ENCODE measurements around the gene CAT. TPM values are rescaled to one million over a fixed set of nuclear protein-coding genes. Genes with fewer than 3 reads are reported as not detected.
A peak's percentile ranks its signal among the peaks of the same experiment; 100 is the strongest.

CAT gene
- polyA plus RNA-seq, 1 experiment, result 104 TPM

GRCh38 chr11:34437224-34438125 is 1.3 kb upstream of the CAT start:
- no peak for TF ChIP-seq CTCF (IDR thresholded peaks at IDR 0.05; ENCODE audit: low read depth, low read length)
- POLR2A ChIA-PET, result interaction anchor here (0.6 to 1.1 kb wide), 2 partner anchors 10 to 11 kb away, joined by 3 to 9 read pairs; no protein-coding TSS in a partner anchor
- CTCF ChIA-PET, result interaction anchor here (1.6 kb wide), 1 partner anchor 55 kb away, joined by 4 read pairs; no protein-coding TSS in a partner anchor
- no peaks in the 10 kb centered on the region for H3K9me3 ChIP-seq (ENCODE audit: control insufficient read depth, insufficient read depth, low read length)
- H3K27me3 ChIP-seq (ENCODE audit: control insufficient read depth, insufficient read depth, low read length), result no peaks in the 10 kb centered on the region
- H3K4me3 ChIP-seq (ENCODE audit: low read depth, low read length), result peak overlapping the region; percentile 87
- H3K27ac ChIP-seq (ENCODE audit: low read depth, low read length), result no peak overlapping the region
- no peak for DNase-seq (ENCODE audit: low read depth, low spot score)

- no peaks in the 10 kb centered on the region for H3K27me3 ChIP-seq (ENCODE audit: control insufficient read depth, insufficient read depth, low read length)
- H3K27ac ChIP-seq (ENCODE audit: low read depth, low read length), result no peak overlapping the region
- no peaks in the 10 kb centered on the region for H3K9me3 ChIP-seq (ENCODE audit: control insufficient read depth, insufficient read depth, low read length)
- POLR2A ChIA-PET, result no interaction called here
- DNase-seq (ENCODE audit: low read depth, low spot score), result no peak
- TF ChIP-seq CTCF (IDR thresholded peaks at IDR 0.05; ENCODE audit: low read depth, low read length), result no peak
- CTCF ChIA-PET, result interaction anchor here (1.3 to 1.4 kb wide), 2 partner anchors 28 to 290 kb away, joined by 4 read pairs; no protein-coding TSS in a partner anchor
- peak overlapping the region; percentile 87 for H3K4me3 ChIP-seq (ENCODE audit: low read depth, low read length)
These were observed 970 bp downstream of the CAT start for GRCh38 chr11:34439610-34440198.

GRCh38 chr11:34441814-34442213 is 3.1 kb downstream of the CAT start:
- Histone ChIP-seq H3K4me3 (ENCODE audit: low read depth, low read length) (no peak overlapping the region), H3K9me3 (ENCODE audit: control insufficient read depth, insufficient read depth, low read length) (no peaks in the 10 kb centered on the region), H3K27me3 (ENCODE audit: control insufficient read depth, insufficient read depth, low read length) (no peaks in the 10 kb centered on the region), H3K27ac (ENCODE audit: low read depth, low read length) (no peak overlapping the region)
- POLR2A ChIA-PET, result no interaction called here
- CTCF ChIA-PET, result interaction anchor here (0.7 to 1.9 kb wide), 2 partner anchors 80 to 267 kb away, joined by 3 to 6 read pairs; no protein-coding TSS in a partner anchor
- TF ChIP-seq CTCF (IDR thresholded peaks at IDR 0.05; ENCODE audit: low read depth, low read length), result no peak
- DNase-seq (ENCODE audit: low read depth, low spot score), result no peak

GRCh38 chr11:34443136-34443535 is 4.4 kb downstream of the CAT start:
- CTCF ChIA-PET, result interaction anchor here (0.6 kb wide), 1 partner anchor 383 kb away, joined by 3 read pairs; no protein-coding TSS in a partner anchor
- H3K27me3 ChIP-seq (ENCODE audit: control insufficient read depth, insufficient read depth, low read length), result no peaks in the 10 kb centered on the region
- TF ChIP-seq CTCF (IDR thresholded peaks at IDR 0.05; ENCODE audit: low read depth, low read length), result no peak
- no peak overlapping the region for H3K27ac ChIP-seq (ENCODE audit: low read depth, low read length)
- POLR2A ChIA-PET, result no interaction called here
- no peaks in the 10 kb centered on the region for H3K9me3 ChIP-seq (ENCODE audit: control insufficient read depth, insufficient read depth, low read length)
- no peak overlapping the region for H3K4me3 ChIP-seq (ENCODE audit: low read depth, low read length)
- DNase-seq (ENCODE audit: low read depth, low spot score), result no peak

- no peak for TF ChIP-seq CTCF (IDR thresholded peaks at IDR 0.05; ENCODE audit: low read depth, low read length)
- no peak overlapping the region for H3K27ac ChIP-seq (ENCODE audit: low read depth, low read length)
- no peaks in the 10 kb centered on the region for H3K9me3 ChIP-seq (ENCODE audit: control insufficient read depth, insufficient read depth, low read length)
- no peak overlapping the region for H3K4me3 ChIP-seq (ENCODE audit: low read depth, low read length)
- ChIA-PET POLR2A (no interaction called here), CTCF (no interaction called here)
- no peak for DNase-seq (ENCODE audit: low read depth, low spot score)
- H3K27me3 ChIP-seq (ENCODE audit: control insufficient read depth, insufficient read depth, low read length), result no peaks in the 10 kb centered on the region
These were observed 5.7 kb downstream of the CAT start for GRCh38 chr11:34444428-34444827.

Data from AG04450 (cell line).